Mucosa of stomach (tissue), 1 donor: Measurements from ENCODE around the gene NEB.
"Not testable (repeated sequence)": the region's sequence is repeated elsewhere in the genome, so short reads cannot be mapped to it uniquely, and the experiment has no call there.

Source experiments
- H3K27me3 ChIP-seq: one replicate; pipeline ENCODE4 v1.7.0; 2013; ENCODE audit warnings: mild to moderate bottlenecking, low read length; ENCODE audit not compliant: control insufficient read depth, insufficient read depth
- H3K36me3 ChIP-seq: one replicate; pipeline ENCODE4 v1.7.0; 2013; ENCODE audit warnings: low read length; ENCODE audit not compliant: control insufficient read depth, insufficient read depth
- H3K4me1 ChIP-seq: one replicate; pipeline ENCODE4 v1.7.0; 2013; ENCODE audit warnings: mild to moderate bottlenecking, low read length; ENCODE audit not compliant: control insufficient read depth, insufficient read depth
- H3K4me3 ChIP-seq: one replicate; pipeline ENCODE4 v1.7.0; 2013; ENCODE audit warnings: low read length
- H3K9ac ChIP-seq: one replicate; pipeline ENCODE4 v1.7.0; 2013; ENCODE audit warnings: mild to moderate bottlenecking, low read length, moderate library complexity
- H3K9me3 ChIP-seq: one replicate; pipeline ENCODE4 v1.7.0; 2013; ENCODE audit warnings: mild to moderate bottlenecking, low read length, moderate library complexity; ENCODE audit not compliant: control insufficient read depth
- donor health status: Pancreatic carcinoma.

The NEB gene

DNA sequence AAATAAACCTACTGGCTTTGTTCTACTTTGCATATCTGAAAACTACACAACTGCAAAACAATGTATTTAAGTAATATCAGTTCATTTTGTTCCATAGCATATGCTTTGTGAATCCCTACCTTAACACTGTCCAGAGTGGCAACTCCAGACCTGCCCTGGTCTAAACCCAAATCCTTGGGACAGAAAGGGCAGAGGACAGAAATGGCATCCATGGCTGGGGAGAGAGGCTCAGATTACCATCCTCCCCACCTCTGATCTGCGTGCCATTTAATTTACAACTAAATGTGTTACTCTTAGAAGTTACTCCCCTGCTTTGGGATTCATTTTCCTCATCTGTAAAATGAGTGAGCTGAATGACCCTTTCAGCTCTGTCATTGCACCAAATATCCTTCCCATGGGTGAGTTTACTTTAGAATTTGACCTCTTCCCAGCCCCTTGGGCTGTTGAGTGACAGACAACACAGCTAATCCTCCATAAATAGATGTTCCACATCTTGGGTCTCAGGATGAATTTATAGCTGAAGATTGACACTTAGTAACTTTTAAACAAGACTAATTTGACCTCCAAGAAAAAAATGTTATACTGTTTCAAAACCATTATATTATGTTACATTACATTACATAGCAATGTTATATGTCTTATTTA lies 20.1 kb upstream of the NEB start:
- no peak overlapping the region for H3K4me3 ChIP-seq
- H3K36me3 ChIP-seq = no peaks in the 10 kb centered on the region
- H3K9me3 ChIP-seq = no peaks in the 10 kb centered on the region
- no peaks in the 10 kb centered on the region for H3K27me3 ChIP-seq
- H3K4me1 ChIP-seq = no peaks in the 10 kb centered on the region
- H3K9ac ChIP-seq = no peak overlapping the region

DNA sequence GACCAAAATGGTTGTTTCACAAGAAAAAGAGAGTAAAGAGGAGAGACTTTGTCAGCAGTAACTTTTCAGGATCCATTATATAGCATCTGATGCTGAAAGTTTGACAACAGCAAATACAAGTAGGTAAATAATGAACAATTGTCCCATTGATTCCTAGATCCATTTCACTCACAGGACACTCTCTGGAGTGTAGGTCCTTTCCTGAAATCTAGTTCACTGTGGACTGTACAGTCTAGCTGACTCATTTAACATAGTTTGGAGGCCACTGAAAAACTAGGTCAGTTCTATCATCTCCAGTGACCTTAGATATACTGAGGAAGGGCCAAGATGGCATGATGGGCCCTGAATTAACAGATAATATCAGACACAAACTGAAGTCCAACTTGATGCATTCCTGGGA lies 19.3 kb upstream of the NEB start:
- Histone ChIP-seq H3K36me3 (no peaks in the 10 kb centered on the region), H3K27me3 (no peaks in the 10 kb centered on the region), H3K9me3 (no peaks in the 10 kb centered on the region), H3K4me1 (no peaks in the 10 kb centered on the region), H3K9ac (no peak overlapping the region), H3K4me3 (no peak overlapping the region)

GRCh38 chr2:151745261-151745660 lies 11.0 kb upstream of the NEB start:
- not testable (repeated sequence) for H3K4me3 ChIP-seq, H3K9ac ChIP-seq, H3K9me3 ChIP-seq, H3K36me3 ChIP-seq, H3K27me3 ChIP-seq, H3K4me1 ChIP-seq

DNA sequence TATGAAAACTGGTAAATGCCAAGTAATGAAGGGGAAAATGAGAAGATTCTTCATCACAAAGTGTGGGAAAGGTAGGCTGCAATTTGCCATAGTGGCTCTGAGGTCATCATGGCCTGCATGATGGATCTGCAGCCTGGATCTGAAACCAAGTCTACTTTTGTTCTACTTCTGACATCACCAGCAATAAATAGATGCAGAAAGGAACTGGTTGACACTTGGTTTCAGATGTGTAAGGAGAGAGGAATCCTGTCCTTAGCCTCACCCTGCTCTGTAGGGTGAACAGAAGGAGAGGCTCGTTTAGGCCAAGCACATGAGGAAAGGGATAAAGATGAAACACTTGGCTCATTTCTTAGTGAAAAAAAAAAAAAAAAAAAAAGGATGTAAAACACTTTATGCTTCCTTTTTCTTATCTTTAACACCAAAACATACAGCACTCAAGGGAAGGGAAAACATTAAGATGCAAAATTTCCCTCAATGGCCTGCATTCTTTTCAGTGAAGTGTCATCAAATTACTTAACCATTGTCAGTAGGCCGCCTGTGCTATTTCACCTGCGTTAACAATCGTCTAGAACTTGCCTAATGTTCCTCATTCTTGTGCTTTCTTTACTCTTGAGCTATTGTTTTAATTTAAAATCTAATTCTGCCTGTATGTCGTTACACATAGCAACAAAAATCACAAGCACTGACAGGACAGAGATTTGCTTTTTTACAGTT lies 3.9 kb downstream of the NEB start:
- no peaks in the 10 kb centered on the region for H3K9me3 ChIP-seq
- peaks cover 12% of the 10 kb centered on the region for H3K4me1 ChIP-seq
- H3K27me3 ChIP-seq = no peaks in the 10 kb centered on the region
- no peak overlapping the region for H3K9ac ChIP-seq
- no peaks in the 10 kb centered on the region for H3K36me3 ChIP-seq
- no peak overlapping the region for H3K4me3 ChIP-seq

GRCh38 chr2:151729837-151730236 lies 4.4 kb downstream of the NEB start:
- peaks cover 10% of the 10 kb centered on the region for H3K4me1 ChIP-seq
- H3K4me3 ChIP-seq = no peak overlapping the region
- no peaks in the 10 kb centered on the region for H3K36me3 ChIP-seq
- no peaks in the 10 kb centered on the region for H3K9me3 ChIP-seq
- H3K27me3 ChIP-seq = no peaks in the 10 kb centered on the region
- no peak overlapping the region for H3K9ac ChIP-seq

DNA sequence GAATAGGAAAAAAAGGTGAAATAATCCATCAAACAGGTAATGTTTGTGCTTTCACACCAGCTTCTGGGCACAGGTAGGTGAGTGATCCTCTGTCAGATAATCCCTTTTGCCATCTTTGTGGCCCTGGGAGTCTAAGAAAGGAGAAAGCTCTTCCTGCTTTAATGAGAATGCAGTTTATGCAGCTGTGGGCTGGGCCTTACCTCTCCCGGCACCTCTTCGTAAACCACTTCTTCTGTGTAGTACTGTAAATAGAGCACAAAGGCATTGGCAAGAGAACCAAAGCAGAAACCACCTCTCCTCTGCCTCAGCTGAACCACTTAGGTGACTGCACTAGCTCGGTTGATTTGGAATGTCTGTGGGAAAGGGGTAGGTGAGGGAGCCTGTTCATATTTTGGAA lies 4.9 kb downstream of the NEB start:
- H3K27me3 ChIP-seq = no peaks in the 10 kb centered on the region
- no peak overlapping the region for H3K9ac ChIP-seq
- H3K9me3 ChIP-seq = no peaks in the 10 kb centered on the region
- no peak overlapping the region for H3K4me3 ChIP-seq
- no peaks in the 10 kb centered on the region for H3K36me3 ChIP-seq
- peaks cover 7% of the 10 kb centered on the region for H3K4me1 ChIP-seq

GRCh38 chr2:151728804-151729414 lies 5.4 kb downstream of the NEB start:
- Histone ChIP-seq H3K4me3 (no peak overlapping the region), H3K4me1 (peaks cover 7% of the 10 kb centered on the region), H3K9me3 (no peaks in the 10 kb centered on the region), H3K36me3 (no peaks in the 10 kb centered on the region), H3K27me3 (no peaks in the 10 kb centered on the region), H3K9ac (no peak overlapping the region)

DNA sequence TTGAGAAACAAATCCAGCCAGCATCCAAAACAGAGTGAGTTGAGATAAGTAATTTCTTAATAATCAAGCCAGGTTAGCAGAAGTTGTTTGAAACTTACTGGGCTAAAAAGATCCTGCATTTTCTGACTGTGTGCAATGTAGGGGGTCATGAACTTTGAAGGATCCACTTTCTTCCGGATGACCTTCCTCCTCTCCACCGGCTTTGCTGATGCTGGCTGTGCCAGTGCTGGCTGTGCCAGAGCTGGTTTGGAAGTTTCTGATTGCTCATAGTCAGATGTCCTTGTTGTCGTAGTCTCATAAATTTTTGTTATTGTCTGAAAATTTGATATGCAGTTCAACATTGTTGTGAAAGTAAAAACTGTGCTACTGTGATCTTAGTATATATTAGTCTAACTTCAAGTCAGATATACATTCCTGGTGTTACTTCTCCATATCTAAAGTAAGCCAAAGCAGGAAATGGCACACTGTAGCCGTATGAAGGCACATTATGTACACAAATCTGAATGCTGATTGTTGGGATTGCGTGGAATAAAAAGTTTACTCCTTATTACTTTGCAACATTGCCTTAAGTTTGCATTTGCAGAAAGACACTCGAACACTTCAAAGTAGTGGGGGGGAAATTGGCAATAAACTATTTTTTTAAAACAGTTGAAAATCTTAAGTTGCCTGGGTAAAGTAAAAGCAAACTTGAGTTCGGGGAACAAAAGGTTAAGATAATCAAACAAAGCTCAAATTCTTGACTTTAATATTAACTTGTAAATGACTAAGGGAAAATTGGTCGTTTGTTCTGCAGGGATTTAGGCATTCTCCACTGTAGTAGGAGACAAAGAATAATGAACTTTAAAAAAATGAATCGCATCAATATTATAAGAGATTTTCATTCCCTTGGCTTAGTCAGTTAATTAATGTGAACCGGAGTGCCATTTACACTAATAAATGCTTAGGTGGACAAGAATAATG lies 6.4 kb downstream of the NEB start:
- H3K27me3 ChIP-seq = no peaks in the 10 kb centered on the region
- H3K36me3 ChIP-seq = no peaks in the 10 kb centered on the region
- H3K4me1 ChIP-seq = peaks cover 7% of the 10 kb centered on the region
- no peaks in the 10 kb centered on the region for H3K9me3 ChIP-seq
- no peak overlapping the region for H3K9ac ChIP-seq
- H3K4me3 ChIP-seq = peak overlapping the region; percentile 4

DNA sequence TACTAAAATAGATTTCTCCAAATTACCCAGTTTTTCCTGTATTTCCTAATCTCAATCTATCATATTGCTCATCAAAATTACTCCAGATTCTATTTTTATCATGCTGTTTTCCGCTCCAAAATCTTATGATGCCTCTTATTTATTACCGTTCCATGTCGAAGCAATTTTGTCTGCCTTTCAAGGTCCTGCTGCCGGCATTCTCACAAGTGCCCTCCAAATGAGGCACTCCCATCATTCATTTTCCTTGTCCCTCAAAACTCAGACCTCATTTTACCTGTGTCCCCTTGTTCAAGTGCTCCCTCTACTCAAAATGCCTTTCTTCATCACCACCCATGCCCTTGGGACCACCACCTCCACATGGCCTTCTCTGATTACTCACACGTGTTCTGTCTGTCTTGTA lies 13.1 kb downstream of the NEB start:
- Histone ChIP-seq H3K9me3 (no peaks in the 10 kb centered on the region), H3K9ac (no peak overlapping the region), H3K36me3 (no peaks in the 10 kb centered on the region), H3K4me1 (no peaks in the 10 kb centered on the region), H3K4me3 (no peak overlapping the region), H3K27me3 (no peaks in the 10 kb centered on the region)

DNA sequence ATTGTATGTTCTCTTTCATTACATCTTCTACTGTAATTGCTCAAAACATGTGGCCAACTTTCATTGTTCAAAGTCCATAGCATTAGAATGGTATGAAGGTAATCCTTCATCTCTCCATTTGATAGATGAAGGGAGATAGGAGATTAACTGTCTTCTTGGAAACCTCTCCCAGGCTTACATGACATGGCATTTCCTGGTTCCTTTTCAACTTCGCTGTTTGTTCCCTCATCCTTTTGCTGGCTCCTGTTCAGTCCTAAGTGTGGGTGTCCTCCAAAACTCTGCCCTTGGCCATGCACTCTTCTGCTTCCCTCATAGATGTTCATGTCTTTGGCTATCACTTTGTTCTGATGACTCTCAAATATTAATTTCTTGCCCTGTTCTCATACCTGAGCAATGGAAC lies 13.8 kb downstream of the NEB start:
- H3K27me3 ChIP-seq = no peaks in the 10 kb centered on the region
- no peak overlapping the region for H3K4me3 ChIP-seq
- no peaks in the 10 kb centered on the region for H3K9me3 ChIP-seq
- H3K9ac ChIP-seq = no peak overlapping the region
- no peaks in the 10 kb centered on the region for H3K4me1 ChIP-seq
- H3K36me3 ChIP-seq = no peaks in the 10 kb centered on the region

DNA sequence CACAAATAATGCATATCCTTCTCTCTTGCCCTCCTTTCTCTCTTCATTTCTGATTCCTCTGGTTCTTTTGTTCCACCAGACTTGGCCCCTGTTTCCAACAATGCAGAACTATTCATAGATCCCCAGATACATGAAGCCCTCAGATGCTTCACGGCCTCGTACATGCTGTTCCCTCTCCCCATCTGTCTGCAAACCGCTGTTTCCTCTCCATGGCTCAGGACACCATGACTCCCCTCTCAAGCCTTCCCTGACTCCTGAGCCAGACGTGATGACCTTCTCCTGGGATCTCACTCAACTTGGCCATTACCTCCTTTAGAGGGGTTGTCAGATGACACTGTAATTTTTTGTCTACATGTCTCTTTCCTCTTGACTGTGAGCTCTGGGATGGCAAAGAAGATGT lies 15.5 kb downstream of the NEB start:
- H3K9me3 ChIP-seq = no peaks in the 10 kb centered on the region
- H3K9ac ChIP-seq = no peak overlapping the region
- H3K36me3 ChIP-seq = no peaks in the 10 kb centered on the region
- no peak overlapping the region for H3K4me3 ChIP-seq
- H3K4me1 ChIP-seq = no peaks in the 10 kb centered on the region
- H3K27me3 ChIP-seq = no peaks in the 10 kb centered on the region

GRCh38 chr2:151718247-151718646 lies 16.0 kb downstream of the NEB start:
- H3K27me3 ChIP-seq = no peaks in the 10 kb centered on the region
- no peaks in the 10 kb centered on the region for H3K9me3 ChIP-seq
- H3K4me3 ChIP-seq = no peak overlapping the region
- H3K36me3 ChIP-seq = no peaks in the 10 kb centered on the region
- no peaks in the 10 kb centered on the region for H3K4me1 ChIP-seq
- no peak overlapping the region for H3K9ac ChIP-seq
